ENCODE results near the gene UBA7. TPM values are rescaled to one million over a fixed set of nuclear protein-coding genes. Genes with fewer than 3 reads are reported as not detected.

UBA7 gene
- total RNA-seq, 1 donor from 2014 or later = 56.1 TPM

DNA sequence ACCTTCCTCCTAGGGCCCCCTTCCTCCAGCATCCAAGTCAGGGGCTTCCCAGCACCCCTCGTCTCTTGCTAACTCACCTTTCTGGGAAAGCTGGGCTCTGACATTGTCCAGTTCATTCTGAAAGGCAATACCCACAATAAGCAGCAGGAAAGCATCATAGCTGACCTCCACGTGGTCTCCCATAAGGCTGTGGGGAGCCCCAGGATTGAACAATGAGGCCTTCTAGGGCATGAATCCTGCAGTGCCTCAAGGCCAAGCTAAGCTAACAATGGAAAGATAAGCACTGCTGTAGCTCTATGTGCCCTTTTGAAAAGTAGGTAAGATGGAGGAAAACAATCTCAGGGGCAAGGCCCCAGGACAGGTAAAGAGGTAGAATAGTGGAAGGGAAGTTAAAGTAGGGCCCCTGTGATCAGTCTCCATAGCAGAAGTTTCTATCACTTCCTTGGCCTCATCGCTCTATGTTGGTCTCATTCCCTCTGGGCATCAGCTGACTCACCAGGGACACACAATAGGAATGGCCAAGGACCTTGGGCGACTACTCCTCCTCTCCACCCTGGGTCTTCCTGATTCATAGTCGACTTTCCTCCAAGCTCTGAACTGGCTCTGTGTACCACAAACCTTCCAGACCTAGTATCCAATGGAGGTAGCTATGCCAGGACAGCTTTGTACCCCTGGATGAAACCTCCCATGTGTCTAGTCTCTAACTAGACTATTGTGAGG lies 30.9 kb upstream of the UBA7 start:
- H3K9me3 ChIP-seq = no peaks in the 10 kb centered on the region
- H3K4me1 ChIP-seq = peaks cover 0 to under 1% of the 10 kb centered on the region in 2 donors
- intact Hi-C loops (cut with DNase I) = no loop called here
- no peaks in the 10 kb centered on the region for H3K27me3 ChIP-seq
- no peaks in the 10 kb centered on the region for H3K36me3 ChIP-seq
- DNase-seq (ENCODE audit: low spot score in 2 of 2) = no peak
- H3K4me3 ChIP-seq = no peak overlapping the region
- H3K27ac ChIP-seq = no peak overlapping the region
- TF ChIP-seq, protein P1, sequence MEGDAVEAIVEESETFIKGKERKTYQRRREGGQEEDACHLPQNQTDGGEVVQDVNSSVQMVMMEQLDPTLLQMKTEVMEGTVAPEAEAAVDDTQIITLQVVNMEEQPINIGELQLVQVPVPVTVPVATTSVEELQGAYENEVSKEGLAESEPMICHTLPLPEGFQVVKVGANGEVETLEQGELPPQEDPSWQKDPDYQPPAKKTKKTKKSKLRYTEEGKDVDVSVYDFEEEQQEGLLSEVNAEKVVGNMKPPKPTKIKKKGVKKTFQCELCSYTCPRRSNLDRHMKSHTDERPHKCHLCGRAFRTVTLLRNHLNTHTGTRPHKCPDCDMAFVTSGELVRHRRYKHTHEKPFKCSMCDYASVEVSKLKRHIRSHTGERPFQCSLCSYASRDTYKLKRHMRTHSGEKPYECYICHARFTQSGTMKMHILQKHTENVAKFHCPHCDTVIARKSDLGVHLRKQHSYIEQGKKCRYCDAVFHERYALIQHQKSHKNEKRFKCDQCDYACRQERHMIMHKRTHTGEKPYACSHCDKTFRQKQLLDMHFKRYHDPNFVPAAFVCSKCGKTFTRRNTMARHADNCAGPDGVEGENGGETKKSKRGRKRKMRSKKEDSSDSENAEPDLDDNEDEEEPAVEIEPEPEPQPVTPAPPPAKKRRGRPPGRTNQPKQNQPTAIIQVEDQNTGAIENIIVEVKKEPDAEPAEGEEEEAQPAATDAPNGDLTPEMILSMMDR (IDR thresholded peaks at IDR 0.05) = no peak

DNA sequence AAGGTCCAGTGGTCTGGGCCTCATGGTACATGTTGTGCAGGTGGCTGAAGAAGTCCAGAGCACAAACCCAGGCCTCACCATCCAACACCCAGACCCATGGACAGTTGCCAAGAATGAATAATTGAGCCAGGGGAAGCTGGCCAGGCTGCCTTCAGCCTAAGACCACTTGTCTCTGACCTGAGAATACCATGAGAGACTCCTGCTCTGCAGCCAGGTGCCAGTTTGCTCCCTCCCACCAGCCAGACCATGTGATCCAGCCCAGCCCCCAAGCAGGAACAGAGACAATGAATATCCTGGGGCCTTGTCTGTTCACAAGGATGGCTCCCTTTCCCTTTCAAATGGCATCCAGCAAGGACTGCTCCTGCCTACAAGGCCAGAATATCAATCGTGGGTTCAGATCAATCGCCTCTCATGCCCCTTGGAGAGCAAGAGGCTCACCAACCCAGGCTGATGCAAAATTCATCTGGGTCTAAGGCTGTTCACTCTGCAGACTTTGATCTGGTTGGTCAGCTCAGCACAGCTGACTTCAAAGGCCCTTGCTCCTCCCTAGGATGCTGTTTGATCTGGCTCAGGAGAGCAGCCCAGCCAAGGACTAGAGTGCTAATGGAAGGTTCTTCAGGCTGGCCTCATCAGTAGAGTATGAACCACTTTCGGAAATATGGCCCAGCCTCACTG lies 29.2 kb upstream of the UBA7 start:
- intact Hi-C loops (cut with DNase I) = no loop called here
- TF ChIP-seq, protein P1 (IDR thresholded peaks at IDR 0.05) = no peak

DNA sequence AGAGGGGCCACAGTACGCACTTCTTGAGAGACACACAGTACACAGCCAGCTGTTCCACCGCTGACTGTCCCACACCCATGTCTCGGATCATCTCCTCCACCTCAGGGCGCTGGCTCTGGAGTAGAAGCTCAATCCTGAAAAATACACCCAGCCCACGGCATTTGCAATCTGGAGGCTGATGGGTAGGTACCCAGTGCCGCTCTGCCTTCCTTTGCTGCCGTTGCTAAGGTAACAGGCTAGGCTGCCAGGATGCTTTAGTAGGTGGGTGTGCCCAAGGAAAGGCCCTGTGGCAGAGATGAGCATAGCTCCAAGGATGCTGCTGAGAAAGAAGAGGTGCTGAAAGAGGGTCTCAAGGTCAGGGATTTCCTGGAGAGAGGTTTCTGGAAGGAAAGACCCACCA lies 28.1 kb upstream of the UBA7 start:
- H3K4me1 ChIP-seq = peaks cover 0 to 4% of the 10 kb centered on the region in 2 donors
- DNase-seq (ENCODE audit: low spot score in 2 of 2) = no peak
- H3K9me3 ChIP-seq = no peaks in the 10 kb centered on the region
- no peaks in the 10 kb centered on the region for H3K36me3 ChIP-seq
- H3K27ac ChIP-seq = no peak overlapping the region
- TF ChIP-seq, protein P1 (IDR thresholded peaks at IDR 0.05) = no peak
- no peaks in the 10 kb centered on the region for H3K27me3 ChIP-seq
- intact Hi-C loops (cut with DNase I) = no loop called here
- no peak overlapping the region for H3K4me3 ChIP-seq

More for the DNA sequence above, 29.2 kb upstream of the UBA7 start:
- H3K36me3 ChIP-seq = no peaks in the 10 kb centered on the region
- H3K9me3 ChIP-seq = no peaks in the 10 kb centered on the region
- DNase-seq (ENCODE audit: low spot score in 2 of 2) = no peak
- H3K4me1 ChIP-seq = peaks cover 0 to 4% of the 10 kb centered on the region in 2 donors
- H3K27me3 ChIP-seq = no peaks in the 10 kb centered on the region
- H3K27ac ChIP-seq = no peak overlapping the region
- no peak overlapping the region for H3K4me3 ChIP-seq

DNA sequence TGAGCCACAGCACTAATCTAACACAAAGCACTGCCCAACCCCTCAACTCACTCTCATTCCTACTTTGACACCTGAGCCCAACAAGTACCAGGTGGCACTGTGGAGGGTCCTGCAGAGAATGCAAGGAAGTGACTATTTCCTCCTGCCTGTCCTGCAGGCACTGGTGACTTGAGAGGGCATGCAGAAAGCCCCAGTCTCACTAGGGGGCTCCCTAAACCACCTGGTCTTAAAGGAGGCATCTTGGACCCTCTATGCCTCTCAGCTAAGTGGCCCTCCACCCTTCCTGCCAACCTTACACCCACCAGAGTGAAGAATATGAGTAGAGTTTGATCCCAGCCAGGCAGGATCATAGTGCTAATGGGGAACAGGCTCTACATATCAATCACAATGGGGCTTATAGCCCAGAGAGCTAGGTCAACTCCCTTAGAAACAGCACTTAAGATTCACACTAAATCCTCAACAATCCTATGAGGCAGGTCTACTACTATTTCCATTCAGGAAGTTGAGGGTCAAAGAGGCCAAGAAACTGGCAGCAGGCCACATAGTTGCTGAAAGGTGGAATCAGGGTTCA lies 27.5 kb upstream of the UBA7 start:
- no peaks in the 10 kb centered on the region for H3K27me3 ChIP-seq
- no peaks in the 10 kb centered on the region for H3K9me3 ChIP-seq
- intact Hi-C loops (cut with DNase I) = no loop called here
- no peaks in the 10 kb centered on the region for H3K36me3 ChIP-seq
- no peak for DNase-seq (ENCODE audit: low spot score in 2 of 2)
- H3K27ac ChIP-seq = no peak overlapping the region
- no peak overlapping the region for H3K4me3 ChIP-seq
- H3K4me1 ChIP-seq = peaks cover 0 to 4% of the 10 kb centered on the region in 2 donors
- TF ChIP-seq, protein P1 (IDR thresholded peaks at IDR 0.05) = peak in 1 of 3 experiments; percentile 17

DNA sequence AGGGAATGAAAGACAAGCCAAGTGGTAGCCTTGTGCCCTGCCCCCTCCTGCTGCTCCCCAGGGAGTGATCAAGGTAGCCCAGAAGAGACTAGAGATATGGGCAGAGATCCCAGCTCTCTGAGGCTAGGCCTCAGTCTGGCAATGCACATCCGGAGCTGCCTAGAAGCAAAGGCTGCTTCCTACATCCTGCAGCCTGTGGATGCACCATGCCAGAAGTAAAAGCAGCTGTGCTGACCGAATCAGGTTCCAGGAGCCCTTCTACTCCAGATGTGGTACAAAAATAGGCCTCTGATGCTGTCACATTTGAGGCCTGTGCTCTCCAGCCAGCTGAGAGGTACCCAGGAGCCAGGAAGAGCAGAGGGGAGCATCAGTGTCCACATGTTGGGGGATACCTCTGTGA lies 26.6 kb upstream of the UBA7 start:
- intact Hi-C loops (cut with DNase I) = no loop called here
- H3K27ac ChIP-seq = no peak overlapping the region
- no peaks in the 10 kb centered on the region for H3K9me3 ChIP-seq
- H3K4me1 ChIP-seq = peaks cover 0 to 4% of the 10 kb centered on the region in 2 donors
- H3K36me3 ChIP-seq = no peaks in the 10 kb centered on the region
- no peak overlapping the region for H3K4me3 ChIP-seq
- TF ChIP-seq, protein P1 (IDR thresholded peaks at IDR 0.05) = no peak
- DNase-seq (ENCODE audit: low spot score in 2 of 2) = no peak
- H3K27me3 ChIP-seq = no peaks in the 10 kb centered on the region

Data from ascending aorta (tissue), 2 donors.